CD4-positive, alpha-beta T cell treated with Interleukin-1 beta for 1 hour (primary cell): ENCODE results near the gene NOS3.

Experiments
- DNase-seq, 2 donors: peaks; one replicate each; pipeline ENCODE4 v3.0.0-alpha.2; 2020 to 2022

Gene NOS3

DNA sequence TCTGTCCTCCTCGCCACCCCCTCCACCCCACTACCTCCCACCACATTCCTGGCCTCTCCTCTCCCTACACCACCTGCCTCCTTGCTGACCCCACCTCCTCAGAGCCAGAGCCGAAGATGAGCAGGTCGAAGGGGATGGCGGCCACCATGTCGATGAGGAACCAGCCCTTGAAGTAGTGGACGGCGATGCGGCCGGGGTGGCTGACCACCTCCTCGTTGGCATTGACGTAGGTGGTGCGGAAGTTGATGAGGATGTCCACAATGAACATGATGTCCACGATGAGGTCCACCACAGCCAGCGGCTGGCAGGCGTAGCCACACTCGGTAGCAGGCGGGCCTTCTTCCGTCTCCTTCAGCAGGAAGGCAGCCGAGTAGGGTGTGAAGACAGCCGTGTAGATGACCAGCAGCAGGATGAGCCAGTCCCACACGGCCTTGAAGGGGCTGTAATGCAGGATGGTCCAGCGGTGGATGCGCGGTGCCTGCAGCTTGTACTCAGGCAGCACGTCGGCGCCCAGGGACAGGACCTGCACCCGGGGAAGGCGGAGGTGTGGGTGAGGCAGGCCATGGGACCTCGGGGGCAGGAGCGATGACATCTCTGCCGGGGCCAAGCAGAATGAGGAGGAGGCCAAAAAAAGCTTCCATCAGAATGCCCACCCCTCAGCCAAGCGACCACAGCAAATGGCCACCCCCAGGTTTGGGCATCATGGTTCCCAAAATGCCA, 38.3 kb upstream of the NOS3 start:
- DNase-seq: no peak

DNA sequence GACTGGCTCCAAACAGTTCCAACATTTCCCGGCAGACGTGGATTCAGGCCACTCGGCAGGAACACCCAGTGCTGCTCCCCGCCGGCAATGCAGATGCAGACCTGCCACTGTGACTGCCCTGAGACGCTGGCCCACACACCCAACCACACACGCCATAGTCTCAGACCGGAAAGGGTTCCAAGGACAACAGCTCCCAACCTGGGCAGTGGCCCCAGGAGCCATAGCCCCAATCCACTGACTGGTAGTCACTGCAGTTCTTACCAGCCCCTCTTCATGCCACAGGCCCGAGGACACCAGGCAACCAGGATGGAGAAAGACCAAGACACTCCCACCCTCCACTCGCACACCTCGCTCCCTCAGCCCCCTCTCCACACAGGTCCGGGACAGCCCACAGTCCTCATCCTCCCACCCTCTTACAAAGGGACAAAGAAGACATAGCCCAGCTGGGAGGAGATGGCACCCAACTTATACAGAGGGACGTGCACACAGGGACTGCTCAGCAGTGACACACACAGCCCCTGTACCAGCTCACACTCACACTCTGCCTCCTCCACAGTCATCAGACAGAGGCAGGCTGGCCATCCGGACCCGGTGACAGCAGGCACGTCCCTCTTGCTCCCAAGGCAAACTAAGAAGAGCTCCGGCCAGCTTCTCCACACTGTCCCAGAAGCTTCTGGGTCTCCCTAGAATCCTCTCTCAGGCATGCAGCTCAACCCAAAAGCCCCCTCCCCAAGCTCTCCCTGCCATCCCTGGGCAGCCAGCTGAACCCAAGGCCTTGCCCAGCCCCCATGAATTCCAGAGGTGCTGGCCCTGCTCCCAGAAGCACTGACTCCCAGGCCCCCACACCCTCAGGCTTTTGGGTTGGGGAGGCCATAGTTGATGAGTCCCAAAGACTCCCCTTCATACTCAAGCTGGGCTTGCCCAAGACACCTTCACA, 37.5 kb upstream of the NOS3 start:
- DNase-seq: no peak

- no peak for DNase-seq
These were observed 36.4 kb upstream of the NOS3 start for GRCh38 chr7:150954201-150954985.

DNA sequence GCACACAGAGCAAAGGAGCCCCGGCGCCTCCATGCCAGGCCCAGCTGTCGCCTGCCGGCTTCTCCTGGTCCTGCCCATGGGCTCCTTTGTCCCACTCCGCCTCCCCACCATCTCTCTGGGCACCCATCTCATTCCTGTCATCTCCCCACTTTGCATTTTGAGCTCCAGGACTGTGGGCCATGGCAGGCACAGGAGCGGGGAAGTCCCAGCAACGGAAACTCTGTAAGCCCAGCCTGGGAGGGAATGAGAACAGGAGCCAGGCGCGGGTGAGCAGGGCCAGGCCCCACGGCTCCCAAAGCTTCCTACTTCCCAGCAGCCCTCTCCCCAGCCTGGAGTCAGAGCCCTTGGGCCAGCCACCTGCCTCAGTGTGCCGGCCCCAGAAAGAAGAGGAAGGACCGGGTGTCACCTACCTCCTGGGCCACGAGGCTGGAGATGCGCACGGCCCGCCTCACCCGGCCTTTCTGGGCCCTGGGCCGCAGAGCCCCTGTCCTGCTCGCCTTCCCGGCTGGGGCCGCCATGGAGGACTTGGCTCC, 35.8 kb upstream of the NOS3 start:
- no peak for DNase-seq

DNA sequence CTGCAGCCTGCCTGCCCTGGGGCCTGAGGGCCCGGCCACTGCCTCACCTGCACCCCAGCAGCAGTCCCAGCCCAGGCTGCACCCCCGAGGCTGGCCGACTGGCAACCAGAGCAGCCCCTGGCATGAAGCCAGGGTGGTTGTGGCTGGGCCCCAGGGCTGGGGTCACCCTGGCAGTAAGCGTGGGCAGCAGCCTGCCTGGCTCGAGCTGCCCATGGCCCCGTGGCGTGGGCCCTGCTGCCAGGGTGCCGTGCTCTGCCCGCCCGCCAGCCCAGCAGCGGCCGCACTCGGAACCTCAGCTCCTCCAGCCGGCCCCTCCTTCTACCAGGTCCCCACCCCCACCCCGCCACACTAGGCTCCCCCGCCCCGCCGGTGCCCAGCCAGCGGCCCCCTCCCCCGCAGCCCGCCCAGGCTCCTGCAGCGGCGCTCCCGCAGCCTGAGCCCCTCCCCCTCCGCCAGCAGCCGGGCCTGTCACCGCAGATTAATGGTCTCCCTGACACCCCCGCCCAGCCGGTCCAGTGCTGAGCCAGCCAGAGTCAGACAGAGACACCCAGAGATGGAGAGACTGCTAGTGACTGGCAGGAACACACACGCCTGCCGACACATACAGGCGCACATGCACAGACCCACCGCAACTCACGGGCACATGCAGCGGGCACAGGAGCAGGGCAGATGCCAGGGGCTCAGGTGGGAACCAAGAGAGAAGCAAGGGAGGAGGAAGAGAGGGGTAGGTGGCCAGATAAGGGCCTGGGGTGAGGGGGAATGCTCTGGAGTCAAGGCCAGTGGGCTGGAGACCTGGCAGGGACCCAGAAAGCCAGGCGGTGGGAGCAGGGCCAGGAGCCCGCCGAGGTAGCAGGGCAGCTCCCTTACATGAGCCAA, 35.1 kb upstream of the NOS3 start:
- no peak for DNase-seq

- DNase-seq: no peak
These were observed 34.3 kb upstream of the NOS3 start for GRCh38 chr7:150956395-150957132.

- DNase-seq: no peak
These were observed 33.4 kb upstream of the NOS3 start for GRCh38 chr7:150957133-150958020.

GRCh38 chr7:150958062-150958552, 32.7 kb upstream of the NOS3 start:
- DNase-seq: no peak

- no peak for DNase-seq
These were observed 32.2 kb upstream of the NOS3 start for GRCh38 chr7:150958597-150958996.

GRCh38 chr7:150959081-150959480, 31.7 kb upstream of the NOS3 start:
- DNase-seq: no peak

DNA sequence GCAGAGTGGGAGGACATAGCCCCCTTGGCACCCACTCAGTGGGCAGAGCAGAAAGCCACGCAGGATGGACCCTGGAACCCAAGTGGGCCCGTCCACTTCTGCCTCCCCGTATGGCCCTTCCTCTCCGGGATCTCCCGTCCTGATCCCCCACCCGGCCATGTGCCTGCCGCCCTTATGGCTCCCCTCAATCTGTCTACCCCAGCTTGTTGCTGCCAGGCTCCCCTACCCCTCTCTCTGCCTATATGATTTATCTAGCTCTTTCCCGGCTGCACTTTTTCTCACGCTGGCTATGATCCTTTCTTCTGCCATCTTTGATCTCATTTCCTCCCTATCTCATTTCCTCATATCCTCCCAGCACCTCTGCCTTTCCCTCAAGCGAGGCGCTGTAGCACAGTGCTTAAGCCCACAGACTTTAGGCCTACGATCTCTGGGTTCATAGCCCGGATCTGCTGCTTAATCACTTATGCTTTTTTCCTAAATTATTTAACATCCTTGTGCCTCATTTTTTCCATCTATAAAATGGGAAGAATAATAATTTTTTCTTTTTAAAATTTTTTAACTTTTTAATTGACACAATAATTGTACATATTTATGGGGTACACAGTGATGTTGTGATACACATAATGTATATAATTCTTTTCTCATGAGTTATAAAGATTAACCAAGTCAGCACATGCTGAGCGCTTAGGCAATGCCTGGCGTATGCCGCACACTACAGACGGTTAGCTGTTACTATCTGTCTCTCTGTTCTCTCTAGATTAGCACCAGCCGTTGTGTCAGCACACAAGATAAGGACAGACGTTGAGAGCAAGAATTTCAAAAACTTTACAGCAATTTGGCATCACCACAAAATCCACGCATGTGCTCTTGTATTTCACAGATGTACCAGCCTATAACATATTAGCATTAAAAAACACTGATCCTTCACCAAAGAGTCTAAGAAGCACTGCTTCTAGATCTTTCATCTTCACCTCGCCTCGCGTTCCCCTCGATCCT, 30.8 kb upstream of the NOS3 start:
- no peak for DNase-seq

DNA sequence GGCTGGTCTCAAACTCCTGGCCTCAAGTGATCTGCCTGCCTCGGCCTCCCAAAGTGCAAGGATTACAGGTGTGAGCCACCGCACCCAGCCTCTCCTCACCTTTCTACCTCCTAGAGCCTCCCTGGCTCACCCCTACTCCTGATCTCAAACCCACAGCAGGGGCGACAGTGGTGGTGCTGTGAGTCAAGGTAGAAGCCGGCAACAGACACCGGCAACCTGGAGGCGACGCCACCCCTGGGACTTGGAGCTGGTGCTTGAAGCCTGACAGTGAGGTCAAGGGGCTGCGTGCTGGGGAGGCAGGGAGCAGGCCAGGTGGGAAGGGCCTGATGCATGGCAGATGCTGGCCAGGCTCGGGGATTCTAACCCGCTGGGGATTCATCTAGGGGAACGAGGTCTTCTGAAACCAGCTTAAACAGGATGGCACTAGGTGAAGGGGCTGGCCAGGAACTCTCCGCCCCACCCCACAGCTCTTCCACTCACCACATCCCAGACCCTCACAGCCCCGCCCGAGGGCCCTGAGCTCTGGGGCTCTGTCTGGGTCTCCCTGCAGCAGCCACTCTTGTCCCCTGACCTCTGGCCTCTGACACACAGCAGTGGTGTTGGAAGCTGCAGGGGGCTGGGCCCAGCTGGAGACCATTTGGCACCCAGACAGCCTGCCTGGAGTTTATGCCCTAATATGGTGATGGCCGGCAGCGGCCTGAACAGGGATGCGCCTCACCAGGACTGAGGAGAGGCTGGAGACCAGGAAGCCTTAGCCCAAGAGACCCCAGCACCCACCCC, 29.1 kb upstream of the NOS3 start:
- DNase-seq: no peak

GRCh38 chr7:150962290-150962552, 28.6 kb upstream of the NOS3 start:
- no peak for DNase-seq

GRCh38 chr7:150962553-150963399, 28.0 kb upstream of the NOS3 start:
- DNase-seq: peak; percentile 58 to 66

DNA sequence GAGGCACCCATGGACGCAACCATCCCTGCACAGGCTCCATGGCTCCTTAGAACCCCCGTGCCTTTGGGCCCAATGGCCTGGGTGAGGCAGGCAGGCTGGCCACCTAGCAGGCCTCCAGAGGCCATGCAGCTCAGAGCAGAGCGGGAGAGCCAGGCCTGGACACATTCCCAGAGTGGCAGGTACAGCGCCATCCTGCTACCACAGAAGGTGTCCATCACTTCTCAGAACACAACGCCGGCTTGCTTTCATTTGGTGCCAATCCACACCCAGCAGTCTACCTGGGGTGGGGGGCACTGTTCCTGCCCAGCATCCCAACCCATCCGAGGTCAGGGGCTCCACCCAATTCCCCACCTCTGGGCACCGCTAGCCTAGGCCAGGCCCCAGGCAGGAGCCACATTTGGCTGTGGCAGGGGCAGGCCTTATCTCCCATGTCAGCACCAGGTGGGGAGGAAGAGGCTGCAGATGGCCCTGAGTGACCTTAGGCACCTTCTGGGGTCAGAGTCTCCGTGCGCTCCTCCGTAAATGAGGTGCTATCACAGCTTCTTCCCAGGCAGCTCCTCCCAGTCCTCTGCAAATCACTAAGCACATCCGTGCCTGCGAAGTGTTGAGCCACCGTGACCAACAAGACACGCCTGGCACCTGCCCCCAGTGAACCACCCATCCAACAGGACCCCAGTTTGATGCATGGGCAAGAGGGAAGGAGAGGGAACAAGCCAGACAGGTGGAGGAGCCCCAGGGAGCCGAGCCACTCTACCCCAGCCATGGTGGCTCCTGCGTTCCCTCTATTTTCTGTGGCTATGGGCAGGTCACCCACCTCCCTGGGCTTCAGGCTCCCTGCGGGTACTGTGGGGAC, 26.9 kb upstream of the NOS3 start:
- DNase-seq: no peak

DNA sequence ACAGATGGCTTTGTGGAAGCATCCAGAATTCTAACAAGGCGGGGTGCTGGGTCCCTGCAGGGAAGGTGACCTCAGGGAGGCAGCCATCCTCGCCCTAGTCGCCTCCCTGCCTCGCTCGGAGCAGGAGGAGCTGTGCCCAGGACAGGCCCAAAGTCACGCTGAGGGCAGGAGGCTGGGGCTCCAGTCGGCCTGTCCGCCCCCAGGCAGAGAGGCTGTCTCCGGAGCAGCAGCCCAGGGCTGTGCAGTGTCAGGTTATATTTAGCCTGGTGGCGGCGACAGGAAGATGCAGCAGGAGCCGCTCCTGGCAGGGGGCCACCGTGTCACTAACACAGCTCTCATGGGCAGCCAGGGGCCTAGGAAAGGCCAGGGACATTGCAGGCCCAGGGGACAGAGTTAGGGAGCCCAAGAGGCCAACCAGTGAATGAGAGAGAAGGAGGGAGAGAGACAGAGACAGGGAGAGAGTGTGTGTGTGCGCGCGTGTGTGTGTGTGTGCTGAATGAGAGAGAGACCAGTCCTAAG, 26.2 kb upstream of the NOS3 start:
- DNase-seq: no peak
